GM18498 (cell line): ENCODE results near the gene TREM1.
"Not testable (repeated sequence)": the region's sequence is repeated elsewhere in the genome, so short reads cannot be mapped to it uniquely, and the experiment has no call there.

ENCODE experiments used
- ATAC-seq: cut with Tn5 transposase; IDR thresholded peaks from one replicate; pipeline ENCODE4 v1.9.1; 2021; ENCODE audit warnings: mild to moderate bottlenecking, moderate library complexity; ENCODE audit not compliant: unreplicated experiment

TREM1 gene

DNA sequence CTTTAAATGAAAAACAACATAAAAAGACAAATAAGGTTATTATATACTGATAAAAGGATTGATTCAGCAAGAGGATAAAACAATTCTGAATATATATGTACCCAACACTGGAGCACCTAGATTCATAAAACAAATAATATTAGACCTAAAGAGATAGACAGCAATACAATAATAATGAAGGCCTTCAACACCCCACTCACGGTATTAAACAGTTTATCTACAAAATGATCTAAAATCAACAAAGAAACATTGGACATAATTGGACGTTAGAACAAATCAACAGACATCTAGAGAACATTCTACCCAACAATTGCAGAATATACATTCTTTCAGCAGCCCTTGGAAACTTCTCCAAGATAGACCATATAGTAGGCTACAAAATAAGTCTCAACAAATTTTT is 24.1 kb downstream of the TREM1 start:
- no peak for ATAC-seq

- ATAC-seq: no peak
Measured at GRCh38 chr6:41258196-41258493, 28.3 kb downstream of the TREM1 start.

GRCh38 chr6:41257369-41258195 is 28.9 kb downstream of the TREM1 start:
- ATAC-seq: no peak

DNA sequence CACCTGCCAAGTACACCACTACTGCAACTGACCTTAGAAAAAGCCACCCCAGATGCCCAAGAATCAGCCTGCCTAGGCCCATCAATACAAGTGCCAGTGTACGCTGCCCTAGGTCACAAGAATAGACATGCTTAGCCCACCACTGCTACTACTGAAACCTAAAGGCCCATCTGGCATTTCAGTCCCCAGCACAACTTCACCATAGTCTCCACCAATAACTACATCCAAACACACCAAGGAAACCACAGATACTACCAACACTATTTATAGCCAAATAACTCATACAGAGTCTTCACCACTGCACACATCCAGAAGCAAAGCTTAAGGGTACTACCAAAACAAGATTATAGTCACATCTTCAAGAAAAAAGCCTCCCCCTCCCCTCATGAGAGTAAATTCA is 30.1 kb downstream of the TREM1 start:
- peak; percentile 89 for ATAC-seq

GRCh38 chr6:41255638-41256246 is 30.7 kb downstream of the TREM1 start:
- ATAC-seq: no peak

DNA sequence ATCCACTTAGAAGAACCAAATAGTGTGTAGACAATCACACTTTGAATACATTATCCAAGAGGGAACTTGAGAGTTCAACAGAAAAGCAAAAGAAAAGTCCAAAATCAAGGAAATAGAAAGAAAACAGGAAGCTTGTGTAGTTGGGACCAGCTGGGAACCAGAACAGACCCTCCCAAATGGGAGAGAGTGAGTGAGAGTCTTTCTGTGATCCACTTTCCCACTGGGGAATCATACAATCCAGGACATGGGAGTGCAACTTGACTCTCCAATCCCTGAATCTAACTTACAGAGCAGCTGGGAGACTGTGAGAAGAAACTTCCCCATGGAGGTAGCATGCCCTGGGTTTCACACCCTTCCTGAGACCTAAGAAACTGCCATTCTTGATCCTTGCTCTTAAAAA is 31.4 kb downstream of the TREM1 start:
- no peak for ATAC-seq

DNA sequence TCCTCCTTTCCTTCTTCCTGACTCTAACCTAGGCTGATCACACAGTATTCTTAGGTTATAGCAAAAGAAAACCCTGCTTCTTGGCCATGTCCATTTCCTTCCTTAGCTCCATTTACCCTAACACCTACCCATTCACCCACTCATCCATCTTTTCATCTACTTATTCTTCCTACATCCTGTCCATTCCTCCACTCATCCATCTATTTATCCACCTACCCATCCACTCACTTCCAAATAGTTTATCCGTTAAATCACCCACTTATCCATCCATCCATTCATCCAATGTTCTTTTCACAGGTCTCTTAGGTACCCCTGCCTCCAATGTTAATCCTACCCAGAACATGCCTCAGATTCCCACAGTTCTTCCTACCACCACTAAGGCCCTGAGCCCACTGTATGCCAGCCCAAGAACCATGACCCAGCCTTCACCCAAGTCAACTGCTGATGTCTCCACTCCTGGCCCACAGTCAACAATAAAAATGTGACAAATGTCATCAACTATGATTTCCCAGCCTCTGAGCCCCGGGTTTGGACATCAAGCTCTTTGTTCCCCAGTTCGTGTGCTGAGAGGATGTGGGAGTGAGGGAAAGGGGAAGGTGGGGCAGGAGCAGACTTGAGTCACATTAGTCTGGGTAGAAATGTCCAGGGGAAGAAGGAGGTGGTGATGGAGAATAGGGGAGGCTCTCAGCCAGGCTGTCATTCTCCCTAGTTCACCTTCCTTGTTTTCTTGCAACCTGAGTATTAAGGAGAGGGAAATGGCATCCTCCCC is 33.9 kb downstream of the TREM1 start:
- ATAC-seq: no peak

GRCh38 chr6:41247882-41248705 is 38.4 kb downstream of the TREM1 start:
- ATAC-seq: no peak

DNA sequence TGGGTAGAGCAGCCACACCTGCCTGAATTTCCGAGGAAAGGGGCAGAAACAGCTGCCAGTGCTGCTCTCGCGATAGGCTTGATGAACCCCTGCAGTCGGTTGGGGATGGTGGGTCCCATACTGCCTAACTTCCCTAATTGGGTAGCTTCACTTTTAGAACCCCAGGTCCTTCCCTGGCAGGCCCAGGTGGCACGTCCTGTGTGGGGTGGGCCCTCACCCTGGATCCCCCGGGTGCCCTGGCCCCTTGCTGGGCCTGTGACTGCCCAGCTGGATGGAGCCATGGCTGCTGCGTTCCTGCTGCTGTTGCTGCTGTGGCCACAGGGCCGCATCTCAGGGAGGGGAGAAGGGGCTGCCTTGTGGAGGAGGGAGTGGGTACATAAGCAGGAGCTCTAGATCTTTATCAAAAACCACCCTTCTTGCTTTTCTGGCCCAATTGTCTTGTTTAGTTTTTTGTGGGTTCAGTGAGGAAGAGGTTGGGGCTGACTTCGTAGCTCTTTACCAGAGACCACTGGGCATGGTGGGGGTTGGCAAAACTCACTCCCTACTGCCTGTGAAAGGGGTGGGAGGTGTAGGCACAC is 39.1 kb downstream of the TREM1 start:
- no peak for ATAC-seq

GRCh38 chr6:41246529-41246928 is 40.0 kb downstream of the TREM1 start:
- not testable (repeated sequence) for ATAC-seq

DNA sequence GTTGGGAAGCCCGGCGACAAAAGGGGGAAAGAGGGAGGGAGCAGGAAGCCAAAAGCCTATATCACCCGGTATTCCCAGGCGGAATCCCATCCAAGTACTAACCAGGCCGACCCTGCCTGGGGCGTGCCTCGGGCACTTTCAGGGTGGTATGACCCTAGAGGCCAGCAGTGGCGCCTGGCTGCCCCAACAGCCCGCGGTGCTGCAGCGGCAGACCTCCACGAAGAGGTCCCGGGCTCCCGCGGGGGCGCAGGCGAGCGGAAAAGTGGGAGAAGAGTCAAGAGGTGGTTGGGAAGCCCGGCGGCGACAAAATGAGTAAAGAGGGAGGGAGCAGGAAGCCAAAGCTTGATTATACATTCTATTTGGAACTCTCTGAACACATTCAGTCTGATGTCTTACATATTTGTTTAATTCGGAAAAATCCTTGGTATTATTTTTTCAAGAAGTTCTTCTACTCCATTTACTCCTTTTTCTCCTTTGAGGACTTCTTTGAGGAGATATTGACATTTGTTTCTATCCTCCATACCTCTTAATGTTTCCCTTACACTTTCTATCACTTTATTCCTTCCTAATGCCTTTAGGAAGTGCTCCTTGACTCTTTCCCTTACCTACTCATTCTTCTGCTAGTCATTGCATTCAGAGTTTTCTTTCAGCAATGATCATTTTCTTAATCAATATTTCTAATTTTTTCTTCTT is 46.9 kb downstream of the TREM1 start:
- no peak for ATAC-seq

GRCh38 chr6:41237128-41237527 is 49.4 kb downstream of the TREM1 start:
- no peak for ATAC-seq

DNA sequence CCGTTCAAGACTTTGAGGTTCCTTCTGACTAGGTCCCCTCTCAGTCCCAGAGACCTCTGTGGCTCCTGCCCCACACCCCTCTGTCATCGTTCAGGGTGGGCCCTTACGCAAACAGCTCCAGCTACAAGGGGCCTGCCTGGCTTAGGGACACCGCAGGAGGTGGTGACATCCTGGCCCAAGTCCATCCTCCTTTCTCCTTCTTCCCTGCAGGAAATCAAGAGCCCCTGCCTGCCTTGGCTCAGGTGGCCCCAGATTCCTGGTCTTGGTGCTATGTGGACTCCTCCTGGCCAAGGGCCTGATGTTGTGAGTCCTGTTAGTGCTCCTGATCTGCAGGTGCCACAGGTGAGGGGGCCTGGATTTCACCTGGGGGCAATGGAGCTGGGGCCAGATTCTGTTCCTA is 50.2 kb downstream of the TREM1 start:
- ATAC-seq: no peak

DNA sequence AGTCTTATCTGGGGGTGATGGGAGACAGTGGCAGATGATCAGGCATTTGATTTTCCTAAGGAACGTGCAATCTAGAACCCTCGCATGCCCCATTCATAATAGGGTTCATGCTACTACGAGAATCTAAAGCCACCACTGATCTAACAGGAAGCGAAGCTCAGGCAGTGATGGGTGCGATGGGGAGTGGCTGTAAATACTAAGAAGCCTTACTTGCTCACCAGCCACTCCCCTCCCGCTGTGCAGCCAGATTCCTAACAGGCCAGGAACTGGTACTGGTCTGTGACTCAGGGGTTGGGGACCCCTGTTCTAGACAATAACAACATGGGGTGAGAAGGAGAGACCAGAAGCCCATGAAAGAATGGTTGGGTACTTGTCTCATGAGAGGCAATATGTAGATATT is 53.8 kb downstream of the TREM1 start:
- no peak for ATAC-seq

GRCh38 chr6:41231246-41231645 is 55.2 kb downstream of the TREM1 start:
- no peak for ATAC-seq

DNA sequence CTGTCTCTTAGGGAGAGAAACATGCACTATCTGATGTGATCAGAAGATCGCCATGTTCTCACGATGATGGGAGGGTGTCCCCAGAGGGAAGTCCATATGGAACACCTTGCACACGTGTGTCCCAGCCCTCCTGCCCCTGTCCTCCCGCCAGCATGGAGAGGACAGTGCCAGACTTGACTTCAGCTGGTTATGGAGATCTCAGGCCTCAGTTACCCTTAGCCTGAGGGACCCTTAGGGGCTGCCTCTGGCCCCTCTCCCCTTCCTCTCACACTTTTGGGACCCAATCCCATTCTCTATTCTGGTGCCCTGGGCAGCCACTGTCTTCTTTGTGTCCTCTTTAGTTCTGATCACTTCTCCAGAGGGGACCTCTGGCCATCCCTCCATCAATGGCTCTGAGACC is 56.8 kb downstream of the TREM1 start:
- ATAC-seq: no peak

DNA sequence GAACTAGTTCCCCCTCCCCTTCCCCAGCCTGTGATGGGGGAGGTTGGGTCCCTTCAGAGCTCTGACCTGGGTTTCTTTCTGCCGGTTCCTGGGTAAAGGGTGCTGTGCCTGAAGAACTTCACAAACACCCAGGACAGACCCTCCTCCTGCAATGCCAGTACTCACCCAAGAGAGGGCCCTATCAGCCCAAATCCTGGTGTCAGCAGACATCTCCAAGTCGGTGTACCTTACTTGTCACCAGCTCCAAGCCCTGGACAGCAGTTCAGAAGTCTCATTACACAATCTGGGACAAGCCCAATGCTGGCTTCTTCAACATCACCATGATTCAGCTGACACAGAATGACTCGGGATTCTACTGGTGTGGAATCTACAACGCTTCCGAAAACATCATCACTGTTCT is 57.9 kb downstream of the TREM1 start:
- ATAC-seq: no peak

DNA sequence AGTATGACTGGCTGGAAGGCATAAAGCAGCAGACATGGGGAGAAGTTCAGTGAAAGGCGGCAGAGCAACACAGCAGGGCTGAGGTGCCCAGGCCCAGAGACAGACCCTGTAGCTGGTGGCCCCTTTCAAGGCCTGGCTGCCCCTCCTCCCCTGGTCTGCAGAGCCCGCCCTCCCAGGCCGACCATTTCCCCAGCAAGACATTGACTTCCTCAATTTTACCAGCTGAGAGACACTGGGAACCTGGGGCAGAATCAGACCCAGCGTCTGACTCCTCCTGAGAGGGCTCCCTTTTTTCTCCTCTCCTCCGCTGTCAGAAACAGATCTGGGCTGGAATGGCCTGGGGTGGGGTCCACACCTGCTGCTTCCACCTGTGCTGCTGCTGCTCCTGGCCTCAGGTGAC is 58.4 kb downstream of the TREM1 start, which contains the start of gene TREML4:
TSS of gene TREML4 (plus strand) at position 254 of the 400 bp plus-strand sequence. CDS start at position 333, 79 bp downstream.
- ATAC-seq: no peak

DNA sequence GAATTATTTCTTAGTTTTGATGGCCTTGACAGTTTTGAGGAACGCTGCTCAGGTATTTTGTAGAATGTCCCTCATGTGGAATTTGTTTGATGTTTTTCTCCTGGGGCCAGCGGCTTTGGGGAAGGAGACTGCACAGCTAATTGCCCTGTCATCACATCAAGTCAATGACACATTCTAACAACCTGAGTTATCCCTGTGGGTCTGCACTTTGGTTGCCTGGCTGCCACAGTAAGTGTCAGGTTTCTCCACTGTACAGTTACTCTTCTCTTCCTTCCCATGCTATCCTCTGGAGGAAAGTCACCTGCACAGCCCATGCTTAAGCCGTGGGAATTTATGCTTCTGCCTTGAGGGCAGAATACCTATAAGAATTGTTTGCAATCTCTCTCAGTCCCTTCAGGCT is 59.7 kb downstream of the TREM1 start:
- no peak for ATAC-seq

GRCh38 chr6:41224800-41225199 is 61.7 kb downstream of the TREM1 start:
- no peak for ATAC-seq
